ENCODE data around the gene MTMR2.

DNA sequence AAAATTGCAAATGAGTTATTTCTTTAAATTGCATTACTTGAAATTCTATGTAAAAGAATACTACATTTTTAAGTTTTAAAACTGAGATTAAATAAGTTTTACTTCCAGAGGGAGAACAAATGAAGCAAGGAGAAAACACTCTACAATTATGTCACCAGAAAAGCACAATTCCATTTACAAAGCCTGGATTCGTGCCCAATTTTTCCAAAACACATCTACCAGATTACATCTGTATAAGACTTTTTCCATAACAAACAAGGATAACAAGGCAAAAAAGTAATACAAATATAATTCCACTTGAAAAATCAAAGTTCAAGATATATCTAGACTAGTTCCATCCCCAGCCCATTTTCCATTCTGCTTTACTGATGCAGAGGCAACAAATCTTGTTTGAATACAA, 40.5 kb downstream of the MTMR2 start:
- TF ChIP-seq POLR2AphosphoS5 (IDR thresholded peaks at IDR 0.05; ENCODE audit: low read depth): no peak
- TF ChIP-seq, protein P1, sequence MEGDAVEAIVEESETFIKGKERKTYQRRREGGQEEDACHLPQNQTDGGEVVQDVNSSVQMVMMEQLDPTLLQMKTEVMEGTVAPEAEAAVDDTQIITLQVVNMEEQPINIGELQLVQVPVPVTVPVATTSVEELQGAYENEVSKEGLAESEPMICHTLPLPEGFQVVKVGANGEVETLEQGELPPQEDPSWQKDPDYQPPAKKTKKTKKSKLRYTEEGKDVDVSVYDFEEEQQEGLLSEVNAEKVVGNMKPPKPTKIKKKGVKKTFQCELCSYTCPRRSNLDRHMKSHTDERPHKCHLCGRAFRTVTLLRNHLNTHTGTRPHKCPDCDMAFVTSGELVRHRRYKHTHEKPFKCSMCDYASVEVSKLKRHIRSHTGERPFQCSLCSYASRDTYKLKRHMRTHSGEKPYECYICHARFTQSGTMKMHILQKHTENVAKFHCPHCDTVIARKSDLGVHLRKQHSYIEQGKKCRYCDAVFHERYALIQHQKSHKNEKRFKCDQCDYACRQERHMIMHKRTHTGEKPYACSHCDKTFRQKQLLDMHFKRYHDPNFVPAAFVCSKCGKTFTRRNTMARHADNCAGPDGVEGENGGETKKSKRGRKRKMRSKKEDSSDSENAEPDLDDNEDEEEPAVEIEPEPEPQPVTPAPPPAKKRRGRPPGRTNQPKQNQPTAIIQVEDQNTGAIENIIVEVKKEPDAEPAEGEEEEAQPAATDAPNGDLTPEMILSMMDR (IDR thresholded peaks at IDR 0.05; ENCODE audit: insufficient read depth, low read length): no peak
- TF ChIP-seq, protein P2, sequence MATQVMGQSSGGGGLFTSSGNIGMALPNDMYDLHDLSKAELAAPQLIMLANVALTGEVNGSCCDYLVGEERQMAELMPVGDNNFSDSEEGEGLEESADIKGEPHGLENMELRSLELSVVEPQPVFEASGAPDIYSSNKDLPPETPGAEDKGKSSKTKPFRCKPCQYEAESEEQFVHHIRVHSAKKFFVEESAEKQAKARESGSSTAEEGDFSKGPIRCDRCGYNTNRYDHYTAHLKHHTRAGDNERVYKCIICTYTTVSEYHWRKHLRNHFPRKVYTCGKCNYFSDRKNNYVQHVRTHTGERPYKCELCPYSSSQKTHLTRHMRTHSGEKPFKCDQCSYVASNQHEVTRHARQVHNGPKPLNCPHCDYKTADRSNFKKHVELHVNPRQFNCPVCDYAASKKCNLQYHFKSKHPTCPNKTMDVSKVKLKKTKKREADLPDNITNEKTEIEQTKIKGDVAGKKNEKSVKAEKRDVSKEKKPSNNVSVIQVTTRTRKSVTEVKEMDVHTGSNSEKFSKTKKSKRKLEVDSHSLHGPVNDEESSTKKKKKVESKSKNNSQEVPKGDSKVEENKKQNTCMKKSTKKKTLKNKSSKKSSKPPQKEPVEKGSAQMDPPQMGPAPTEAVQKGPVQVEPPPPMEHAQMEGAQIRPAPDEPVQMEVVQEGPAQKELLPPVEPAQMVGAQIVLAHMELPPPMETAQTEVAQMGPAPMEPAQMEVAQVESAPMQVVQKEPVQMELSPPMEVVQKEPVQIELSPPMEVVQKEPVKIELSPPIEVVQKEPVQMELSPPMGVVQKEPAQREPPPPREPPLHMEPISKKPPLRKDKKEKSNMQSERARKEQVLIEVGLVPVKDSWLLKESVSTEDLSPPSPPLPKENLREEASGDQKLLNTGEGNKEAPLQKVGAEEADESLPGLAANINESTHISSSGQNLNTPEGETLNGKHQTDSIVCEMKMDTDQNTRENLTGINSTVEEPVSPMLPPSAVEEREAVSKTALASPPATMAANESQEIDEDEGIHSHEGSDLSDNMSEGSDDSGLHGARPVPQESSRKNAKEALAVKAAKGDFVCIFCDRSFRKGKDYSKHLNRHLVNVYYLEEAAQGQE (IDR thresholded peaks at IDR 0.05; ENCODE audit: insufficient replicate concordance, low read depth): no peak
